ENCODE measurements around the gene EDRF1. TPM values are rescaled to one million over a fixed set of nuclear protein-coding genes. Genes with fewer than 3 reads are reported as not detected.

Gene EDRF1
- total and polyA plus RNA-seq, 2 experiments from 2014 or later: 25.0 to 48.8 TPM

DNA sequence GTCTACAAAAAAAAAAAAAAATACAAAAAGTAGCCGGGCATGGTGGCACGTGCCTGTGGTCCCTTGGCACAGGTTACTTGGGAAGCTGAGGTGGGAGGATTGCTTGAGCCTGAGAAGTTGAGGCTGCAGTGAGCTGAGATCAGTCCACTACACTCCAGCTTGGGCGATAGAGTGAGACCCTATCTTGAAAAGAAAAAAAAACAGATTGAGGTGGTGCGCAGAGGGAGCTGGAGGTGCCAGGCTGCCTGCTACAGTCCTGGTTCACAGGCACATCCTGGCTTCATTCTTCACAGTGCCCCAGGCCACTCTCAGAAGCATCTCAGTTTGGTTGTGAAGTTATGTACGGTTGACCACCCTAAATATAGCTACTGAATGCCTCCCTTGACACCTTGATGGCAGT, 51.3 kb downstream of the EDRF1 start:
- no peaks in the 10 kb centered on the region for H3F3A ChIP-seq (replicated peaks; ENCODE audit: low read depth)
- no peak overlapping the region for H3K4me2 ChIP-seq
- H3K27ac ChIP-seq (ENCODE audit: low read depth): no peak overlapping the region
- no peaks in the 10 kb centered on the region for H4K20me1 ChIP-seq (replicated peaks; ENCODE audit: insufficient read depth)
- no peak overlapping the region for H2AFZ ChIP-seq
- ATAC-seq (no peak), DNase-seq (ENCODE audit: low spot score) (no peak)
- no peaks in the 10 kb centered on the region for H3K79me2 ChIP-seq (replicated peaks; ENCODE audit: insufficient read depth)
- Mint-ChIP-seq H3K27me3 (ENCODE audit: insufficient read depth, low read depth, poor library complexity) (peaks cover 1% of the 10 kb centered on the region), H3K4me3 (no peak overlapping the region), H3K27ac (no peak overlapping the region), H3K4me1 (no peaks in the 10 kb centered on the region), H3K9me3 (no peaks in the 10 kb centered on the region; the same call in 2 of the 3 replicates), H3K36me3 (ENCODE audit: low read depth) (no peaks in the 10 kb centered on the region)
- TF ChIP-seq, protein P1, sequence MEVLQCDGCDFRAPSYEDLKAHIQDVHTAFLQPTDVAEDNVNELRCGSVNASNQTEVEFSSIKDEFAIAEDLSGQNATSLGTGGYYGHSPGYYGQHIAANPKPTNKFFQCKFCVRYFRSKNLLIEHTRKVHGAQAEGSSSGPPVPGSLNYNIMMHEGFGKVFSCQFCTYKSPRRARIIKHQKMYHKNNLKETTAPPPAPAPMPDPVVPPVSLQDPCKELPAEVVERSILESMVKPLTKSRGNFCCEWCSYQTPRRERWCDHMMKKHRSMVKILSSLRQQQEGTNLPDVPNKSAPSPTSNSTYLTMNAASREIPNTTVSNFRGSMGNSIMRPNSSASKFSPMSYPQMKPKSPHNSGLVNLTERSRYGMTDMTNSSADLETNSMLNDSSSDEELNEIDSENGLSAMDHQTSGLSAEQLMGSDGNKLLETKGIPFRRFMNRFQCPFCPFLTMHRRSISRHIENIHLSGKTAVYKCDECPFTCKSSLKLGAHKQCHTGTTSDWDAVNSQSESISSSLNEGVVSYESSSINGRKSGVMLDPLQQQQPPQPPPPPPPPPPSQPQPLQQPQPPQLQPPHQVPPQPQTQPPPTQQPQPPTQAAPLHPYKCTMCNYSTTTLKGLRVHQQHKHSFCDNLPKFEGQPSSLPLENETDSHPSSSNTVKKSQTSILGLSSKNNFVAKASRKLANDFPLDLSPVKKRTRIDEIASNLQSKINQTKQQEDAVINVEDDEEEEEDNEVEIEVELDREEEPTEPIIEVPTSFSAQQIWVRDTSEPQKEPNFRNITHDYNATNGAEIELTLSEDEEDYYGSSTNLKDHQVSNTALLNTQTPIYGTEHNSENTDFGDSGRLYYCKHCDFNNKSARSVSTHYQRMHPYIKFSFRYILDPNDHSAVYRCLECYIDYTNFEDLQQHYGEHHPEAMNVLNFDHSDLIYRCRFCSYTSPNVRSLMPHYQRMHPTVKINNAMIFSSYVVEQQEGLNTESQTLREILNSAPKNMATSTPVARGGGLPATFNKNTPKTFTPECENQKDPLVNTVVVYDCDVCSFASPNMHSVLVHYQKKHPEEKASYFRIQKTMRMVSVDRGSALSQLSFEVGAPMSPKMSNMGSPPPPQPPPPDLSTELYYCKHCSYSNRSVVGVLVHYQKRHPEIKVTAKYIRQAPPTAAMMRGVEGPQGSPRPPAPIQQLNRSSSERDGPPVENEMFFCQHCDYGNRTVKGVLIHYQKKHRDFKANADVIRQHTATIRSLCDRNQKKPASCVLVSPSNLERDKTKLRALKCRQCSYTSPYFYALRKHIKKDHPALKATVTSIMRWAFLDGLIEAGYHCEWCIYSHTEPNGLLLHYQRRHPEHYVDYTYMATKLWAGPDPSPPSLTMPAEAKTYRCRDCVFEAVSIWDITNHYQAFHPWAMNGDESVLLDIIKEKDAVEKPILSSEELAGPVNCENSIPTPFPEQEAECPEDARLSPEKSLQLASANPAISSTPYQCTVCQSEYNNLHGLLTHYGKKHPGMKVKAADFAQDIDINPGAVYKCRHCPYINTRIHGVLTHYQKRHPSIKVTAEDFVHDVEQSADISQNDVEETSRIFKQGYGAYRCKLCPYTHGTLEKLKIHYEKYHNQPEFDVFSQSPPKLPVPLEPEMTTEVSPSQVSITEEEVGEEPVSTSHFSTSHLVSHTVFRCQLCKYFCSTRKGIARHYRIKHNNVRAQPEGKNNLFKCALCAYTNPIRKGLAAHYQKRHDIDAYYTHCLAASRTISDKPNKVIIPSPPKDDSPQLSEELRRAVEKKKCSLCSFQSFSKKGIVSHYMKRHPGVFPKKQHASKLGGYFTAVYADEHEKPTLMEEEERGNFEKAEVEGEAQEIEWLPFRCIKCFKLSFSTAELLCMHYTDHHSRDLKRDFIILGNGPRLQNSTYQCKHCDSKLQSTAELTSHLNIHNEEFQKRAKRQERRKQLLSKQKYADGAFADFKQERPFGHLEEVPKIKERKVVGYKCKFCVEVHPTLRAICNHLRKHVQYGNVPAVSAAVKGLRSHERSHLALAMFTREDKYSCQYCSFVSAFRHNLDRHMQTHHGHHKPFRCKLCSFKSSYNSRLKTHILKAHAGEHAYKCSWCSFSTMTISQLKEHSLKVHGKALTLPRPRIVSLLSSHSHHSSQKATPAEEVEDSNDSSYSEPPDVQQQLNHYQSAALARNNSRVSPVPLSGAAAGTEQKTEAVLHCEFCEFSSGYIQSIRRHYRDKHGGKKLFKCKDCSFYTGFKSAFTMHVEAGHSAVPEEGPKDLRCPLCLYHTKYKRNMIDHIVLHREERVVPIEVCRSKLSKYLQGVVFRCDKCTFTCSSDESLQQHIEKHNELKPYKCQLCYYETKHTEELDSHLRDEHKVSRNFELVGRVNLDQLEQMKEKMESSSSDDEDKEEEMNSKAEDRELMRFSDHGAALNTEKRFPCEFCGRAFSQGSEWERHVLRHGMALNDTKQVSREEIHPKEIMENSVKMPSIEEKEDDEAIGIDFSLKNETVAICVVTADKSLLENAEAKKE (CRISPR knock-in tag; IDR thresholded peaks at IDR 0.05): no peak
- no peak for TF ChIP-seq NANOG (IDR thresholded peaks at IDR 0.05; ENCODE audit: borderline replicate concordance)
- no peak for TF ChIP-seq STAT1 (IDR thresholded peaks at IDR 0.05; ENCODE audit: unreplicated experiment)
- TF ChIP-seq, protein P2, sequence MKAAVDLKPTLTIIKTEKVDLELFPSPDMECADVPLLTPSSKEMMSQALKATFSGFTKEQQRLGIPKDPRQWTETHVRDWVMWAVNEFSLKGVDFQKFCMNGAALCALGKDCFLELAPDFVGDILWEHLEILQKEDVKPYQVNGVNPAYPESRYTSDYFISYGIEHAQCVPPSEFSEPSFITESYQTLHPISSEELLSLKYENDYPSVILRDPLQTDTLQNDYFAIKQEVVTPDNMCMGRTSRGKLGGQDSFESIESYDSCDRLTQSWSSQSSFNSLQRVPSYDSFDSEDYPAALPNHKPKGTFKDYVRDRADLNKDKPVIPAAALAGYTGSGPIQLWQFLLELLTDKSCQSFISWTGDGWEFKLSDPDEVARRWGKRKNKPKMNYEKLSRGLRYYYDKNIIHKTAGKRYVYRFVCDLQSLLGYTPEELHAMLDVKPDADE (IDR thresholded peaks at IDR 0.05): no peak
- TF ChIP-seq, protein P3, sequence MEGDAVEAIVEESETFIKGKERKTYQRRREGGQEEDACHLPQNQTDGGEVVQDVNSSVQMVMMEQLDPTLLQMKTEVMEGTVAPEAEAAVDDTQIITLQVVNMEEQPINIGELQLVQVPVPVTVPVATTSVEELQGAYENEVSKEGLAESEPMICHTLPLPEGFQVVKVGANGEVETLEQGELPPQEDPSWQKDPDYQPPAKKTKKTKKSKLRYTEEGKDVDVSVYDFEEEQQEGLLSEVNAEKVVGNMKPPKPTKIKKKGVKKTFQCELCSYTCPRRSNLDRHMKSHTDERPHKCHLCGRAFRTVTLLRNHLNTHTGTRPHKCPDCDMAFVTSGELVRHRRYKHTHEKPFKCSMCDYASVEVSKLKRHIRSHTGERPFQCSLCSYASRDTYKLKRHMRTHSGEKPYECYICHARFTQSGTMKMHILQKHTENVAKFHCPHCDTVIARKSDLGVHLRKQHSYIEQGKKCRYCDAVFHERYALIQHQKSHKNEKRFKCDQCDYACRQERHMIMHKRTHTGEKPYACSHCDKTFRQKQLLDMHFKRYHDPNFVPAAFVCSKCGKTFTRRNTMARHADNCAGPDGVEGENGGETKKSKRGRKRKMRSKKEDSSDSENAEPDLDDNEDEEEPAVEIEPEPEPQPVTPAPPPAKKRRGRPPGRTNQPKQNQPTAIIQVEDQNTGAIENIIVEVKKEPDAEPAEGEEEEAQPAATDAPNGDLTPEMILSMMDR (conservative IDR thresholded peaks at IDR 0.05; ENCODE audit: low read depth in 2 of 2): no peak
- no peak for TF ChIP-seq POLR2AphosphoS5 (IDR thresholded peaks at IDR 0.05; ENCODE audit: low read depth)
- no peak for TF ChIP-seq CREB1 (CRISPR knock-in tag; IDR thresholded peaks at IDR 0.05; ENCODE audit: low read depth)
- no peak for TF ChIP-seq ZNF114 (CRISPR knock-in tag; IDR thresholded peaks at IDR 0.05)
- TF ChIP-seq JUNB (IDR thresholded peaks at IDR 0.05; ENCODE audit: unreplicated experiment): no peak
- TF ChIP-seq, protein P4, sequence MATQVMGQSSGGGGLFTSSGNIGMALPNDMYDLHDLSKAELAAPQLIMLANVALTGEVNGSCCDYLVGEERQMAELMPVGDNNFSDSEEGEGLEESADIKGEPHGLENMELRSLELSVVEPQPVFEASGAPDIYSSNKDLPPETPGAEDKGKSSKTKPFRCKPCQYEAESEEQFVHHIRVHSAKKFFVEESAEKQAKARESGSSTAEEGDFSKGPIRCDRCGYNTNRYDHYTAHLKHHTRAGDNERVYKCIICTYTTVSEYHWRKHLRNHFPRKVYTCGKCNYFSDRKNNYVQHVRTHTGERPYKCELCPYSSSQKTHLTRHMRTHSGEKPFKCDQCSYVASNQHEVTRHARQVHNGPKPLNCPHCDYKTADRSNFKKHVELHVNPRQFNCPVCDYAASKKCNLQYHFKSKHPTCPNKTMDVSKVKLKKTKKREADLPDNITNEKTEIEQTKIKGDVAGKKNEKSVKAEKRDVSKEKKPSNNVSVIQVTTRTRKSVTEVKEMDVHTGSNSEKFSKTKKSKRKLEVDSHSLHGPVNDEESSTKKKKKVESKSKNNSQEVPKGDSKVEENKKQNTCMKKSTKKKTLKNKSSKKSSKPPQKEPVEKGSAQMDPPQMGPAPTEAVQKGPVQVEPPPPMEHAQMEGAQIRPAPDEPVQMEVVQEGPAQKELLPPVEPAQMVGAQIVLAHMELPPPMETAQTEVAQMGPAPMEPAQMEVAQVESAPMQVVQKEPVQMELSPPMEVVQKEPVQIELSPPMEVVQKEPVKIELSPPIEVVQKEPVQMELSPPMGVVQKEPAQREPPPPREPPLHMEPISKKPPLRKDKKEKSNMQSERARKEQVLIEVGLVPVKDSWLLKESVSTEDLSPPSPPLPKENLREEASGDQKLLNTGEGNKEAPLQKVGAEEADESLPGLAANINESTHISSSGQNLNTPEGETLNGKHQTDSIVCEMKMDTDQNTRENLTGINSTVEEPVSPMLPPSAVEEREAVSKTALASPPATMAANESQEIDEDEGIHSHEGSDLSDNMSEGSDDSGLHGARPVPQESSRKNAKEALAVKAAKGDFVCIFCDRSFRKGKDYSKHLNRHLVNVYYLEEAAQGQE (IDR thresholded peaks at IDR 0.05; ENCODE audit: unreplicated experiment): no peak
- no peak for TF ChIP-seq EZH2 (IDR thresholded peaks at IDR 0.05; ENCODE audit: low read depth, unreplicated experiment)
- no peak for TF ChIP-seq ZNF331 (CRISPR knock-in tag; IDR thresholded peaks at IDR 0.05; ENCODE audit: low read depth)
- TF ChIP-seq EZH2phosphoT487 (IDR thresholded peaks at IDR 0.05; ENCODE audit: unreplicated experiment): no peak
- no peaks in the 10 kb centered on the region for H3K27me3 ChIP-seq (ENCODE audit: insufficient read depth)
- no peak overlapping the region for H3K4me3 ChIP-seq
- H3K9me2 ChIP-seq (ENCODE audit: insufficient read depth): no peaks in the 10 kb centered on the region
- no peaks in the 10 kb centered on the region for H3K4me1 ChIP-seq (ENCODE audit: insufficient read depth)
- no peaks in the 10 kb centered on the region; the same call in 1 of the 2 replicates for H3K36me3 ChIP-seq (ENCODE audit: insufficient read depth)

Measured in GM23338 (cell line).